DMS 273 (cell line): ENCODE measurements around the gene SLC25A22.

Source experiments
- DNase-seq: peaks from one replicate; lab custom pipeline; 2025; ENCODE audit not compliant: unreplicated experiment; lab: John Stamatoyannopoulos, UW

Gene SLC25A22

GRCh38 chr11:823441-824291, 25.6 kb upstream of the SLC25A22 start:
- no peak for DNase-seq

GRCh38 chr11:821512-822371, 23.7 kb upstream of the SLC25A22 start:
- DNase-seq, result peak; percentile 69

GRCh38 chr11:820655-821511, 22.8 kb upstream of the SLC25A22 start:
- no peak for DNase-seq

GRCh38 chr11:819943-820649, 22.0 kb upstream of the SLC25A22 start:
- peak; percentile 89 for DNase-seq

- peak; percentile 93 for DNase-seq
Observed at GRCh38 chr11:819129-819931, 21.2 kb upstream of the SLC25A22 start.

- DNase-seq, result no peak
Observed at GRCh38 chr11:818396-819128, 20.5 kb upstream of the SLC25A22 start, which contains the start of gene PNPLA2. Gene PNPLA2 (plus strand): TSS chr11:818914. CDS start chr11:819719, 805 bp downstream.

GRCh38 chr11:816433-816779, 18.3 kb upstream of the SLC25A22 start:
- DNase-seq, result peak; percentile 44

- DNase-seq, result no peak
Observed at GRCh38 chr11:815675-816432, 17.8 kb upstream of the SLC25A22 start.

- DNase-seq, result peak; percentile 55
Observed at GRCh38 chr11:813456-814096, 15.5 kb upstream of the SLC25A22 start.

GRCh38 chr11:813072-813455, 15.0 kb upstream of the SLC25A22 start:
- no peak for DNase-seq

GRCh38 chr11:812390-812789, 14.3 kb upstream of the SLC25A22 start:
- DNase-seq, result no peak

GRCh38 chr11:811446-812245, 13.6 kb upstream of the SLC25A22 start:
- DNase-seq, result no peak

GRCh38 chr11:810040-810567, 12.0 kb upstream of the SLC25A22 start:
- DNase-seq, result no peak

- DNase-seq, result peak; percentile 98
Observed at GRCh38 chr11:809287-810039, 11.4 kb upstream of the SLC25A22 start, which contains the start of gene RPLP2. Gene RPLP2 (plus strand): TSS chr11:809967. CDS start chr11:810235, 268 bp downstream.

GRCh38 chr11:808427-809286, 10.6 kb upstream of the SLC25A22 start:
- peak; percentile 55 for DNase-seq
